ENCODE measurements around the gene GTPBP1. TPM values are rescaled to one million over a fixed set of nuclear protein-coding genes. Genes with fewer than 3 reads are reported as not detected.
A peak's percentile ranks its signal among the peaks of the same experiment; 100 is the strongest.

GTPBP1 gene
- polyA plus RNA-seq, 3 donors = 6.7 to 41.4 (median 12.7) TPM

- no peak overlapping the region for H3K4me3 Mint-ChIP-seq
- peaks cover 0 to 2% (median 0%) of the 10 kb centered on the region in 3 donors for H3K27me3 Mint-ChIP-seq (ENCODE audit: low read depth in 3 of 3)
- no peak overlapping the region for H2AFZ ChIP-seq (ENCODE audit: insufficient read depth, low read depth, low read length, poor library complexity, severe bottlenecking)
- H3K27me3 ChIP-seq (ENCODE audit: control insufficient read depth in 2 of 2, insufficient read depth in 2 of 2, low read length in 2 of 2) = no peaks in the 10 kb centered on the region
- no peaks in the 10 kb centered on the region for H3K9me3 ChIP-seq (replicated peaks in 1 of 2; ENCODE audit: control insufficient read depth in 1 of 2, insufficient read depth in 1 of 2, low read length in 2 of 2)
- TF ChIP-seq CTCF (IDR thresholded peaks at IDR 0.05) = no peak
- H3K9me3 Mint-ChIP-seq = no peaks in the 10 kb centered on the region
- H3K4me1 Mint-ChIP-seq = no peaks in the 10 kb centered on the region
- no peaks in the 10 kb centered on the region for H3K4me1 ChIP-seq (ENCODE audit: control insufficient read depth in 1 of 2, insufficient read depth in 2 of 2, low read length in 2 of 2)
- peaks cover 21% of the 10 kb centered on the region for H3K79me2 ChIP-seq (ENCODE audit: insufficient read depth, low read length)
- peaks cover 57 to 72% of the 10 kb centered on the region in 2 donors for H3K36me3 Mint-ChIP-seq
- H3K4me2 ChIP-seq (replicated peaks; ENCODE audit: extremely low read depth, low read length, poor library complexity, severe bottlenecking) = no peak overlapping the region
- intact Hi-C loops (cut with micrococcal nuclease) = no loop called here
- H3K36me3 ChIP-seq (replicated peaks in 1 of 2; ENCODE audit: control insufficient read depth in 1 of 2, insufficient read depth in 2 of 2, low read length in 2 of 2) = peaks cover 37 to 77% of the 10 kb centered on the region in 2 donors
- H3K4me3 ChIP-seq (replicated peaks in 1 of 3; ENCODE audit: low read depth in 2 of 3, low read length in 3 of 3) = no peak overlapping the region
- DNase-seq = no peak
- no peak overlapping the region for H3K9ac ChIP-seq (ENCODE audit: insufficient read depth, low read length, poor library complexity, severe bottlenecking)
- H4K20me1 ChIP-seq (ENCODE audit: insufficient read depth, low read length) = peaks cover 4% of the 10 kb centered on the region
- H3K27ac ChIP-seq (ENCODE audit: low read depth in 1 of 2, low read length in 2 of 2) = no peak overlapping the region
- no CpG with 5 or more reads among the region's 1 CpG for WGBS (ENCODE audit: insufficient coverage)
- no peak overlapping the region for H3K27ac Mint-ChIP-seq
Observed at GRCh38 chr22:38689651-38690050, 16.1 kb upstream of the GTPBP1 start.

GRCh38 chr22:38694049-38694448 is 11.7 kb upstream of the GTPBP1 start:
- DNase-seq = no peak
- no peak overlapping the region for H3K4me3 ChIP-seq (replicated peaks in 1 of 3; ENCODE audit: low read depth in 2 of 3, low read length in 3 of 3)
- H3K4me1 ChIP-seq (ENCODE audit: control insufficient read depth in 1 of 2, insufficient read depth in 2 of 2, low read length in 2 of 2) = peaks cover 28 to 33% of the 10 kb centered on the region in 2 donors
- WGBS (ENCODE audit: insufficient coverage) = no CpG with 5 or more reads among the region's 2 CpGs
- peaks cover 32% of the 10 kb centered on the region for H3K4me1 Mint-ChIP-seq
- H3K36me3 Mint-ChIP-seq = peaks cover 31 to 34% of the 10 kb centered on the region in 2 donors
- no peak overlapping the region for H2AFZ ChIP-seq (ENCODE audit: insufficient read depth, low read depth, low read length, poor library complexity, severe bottlenecking)
- H3K4me2 ChIP-seq (replicated peaks; ENCODE audit: extremely low read depth, low read length, poor library complexity, severe bottlenecking) = no peak overlapping the region
- H3K27ac Mint-ChIP-seq = peak overlapping the region in 1 of 7 donors; percentile 1
- peaks cover 16% of the 10 kb centered on the region for H4K20me1 ChIP-seq (ENCODE audit: insufficient read depth, low read length)
- H3K9me3 ChIP-seq (replicated peaks in 1 of 2; ENCODE audit: control insufficient read depth in 1 of 2, insufficient read depth in 1 of 2, low read length in 2 of 2) = no peaks in the 10 kb centered on the region
- H3K79me2 ChIP-seq (ENCODE audit: insufficient read depth, low read length) = peaks cover 51% of the 10 kb centered on the region
- intact Hi-C loops (cut with micrococcal nuclease) = no loop called here
- H3K36me3 ChIP-seq (replicated peaks in 1 of 2; ENCODE audit: control insufficient read depth in 1 of 2, insufficient read depth in 2 of 2, low read length in 2 of 2) = peaks cover 0 to 33% of the 10 kb centered on the region in 2 donors
- no peak overlapping the region for H3K27ac ChIP-seq (ENCODE audit: low read depth in 1 of 2, low read length in 2 of 2)
- no peak overlapping the region for H3K4me3 Mint-ChIP-seq
- no peak for TF ChIP-seq CTCF (IDR thresholded peaks at IDR 0.05)
- H3K27me3 Mint-ChIP-seq (ENCODE audit: low read depth in 3 of 3) = no peaks in the 10 kb centered on the region
- no peak overlapping the region for H3K9ac ChIP-seq (ENCODE audit: insufficient read depth, low read length, poor library complexity, severe bottlenecking)
- no peaks in the 10 kb centered on the region for H3K9me3 Mint-ChIP-seq
- no peaks in the 10 kb centered on the region for H3K27me3 ChIP-seq (ENCODE audit: control insufficient read depth in 2 of 2, insufficient read depth in 2 of 2, low read length in 2 of 2)
